ENCODE data around the gene L3MBTL4. TPM values are rescaled to one million over a fixed set of nuclear protein-coding genes. Genes with fewer than 3 reads are reported as not detected.

L3MBTL4 gene
- total RNA-seq, 1 donor from 2014 or later: 16.2 TPM

DNA sequence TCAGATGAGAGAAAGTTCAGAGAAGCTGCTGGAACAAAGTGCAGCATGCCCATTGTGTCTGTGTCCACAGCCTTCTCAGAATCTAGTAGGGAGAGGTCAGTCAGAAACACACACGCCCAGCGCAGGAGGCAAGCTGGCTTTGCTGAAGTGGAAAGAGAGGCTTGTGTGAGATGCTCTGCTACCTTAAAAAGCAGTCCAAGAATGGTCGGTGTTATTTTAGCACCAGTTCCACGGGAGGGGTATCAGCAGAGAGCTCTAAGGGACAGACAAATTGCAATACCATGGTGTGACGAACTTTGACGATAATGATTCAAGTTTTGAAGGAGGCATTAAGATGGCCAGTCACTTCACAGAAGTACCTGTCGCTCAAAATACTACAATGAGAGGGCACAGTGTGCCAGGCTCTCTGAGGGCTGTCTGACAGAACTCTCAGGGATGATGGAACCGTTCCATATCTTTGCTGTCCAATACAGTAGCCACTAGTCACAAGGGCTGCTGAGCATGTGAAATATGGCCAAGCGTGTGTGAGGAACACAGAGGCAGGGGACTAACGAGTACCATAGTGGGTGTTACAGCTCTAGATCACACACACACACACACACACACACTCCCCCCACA is 281.9 kb downstream of the L3MBTL4 start:
- no peaks in the 10 kb centered on the region for H3K9me3 ChIP-seq
- H3K4me1 ChIP-seq: no peaks in the 10 kb centered on the region
- no peak for DNase-seq
- ATAC-seq: no peak
- no peaks in the 10 kb centered on the region for H3K36me3 ChIP-seq
- TF ChIP-seq, protein P1, sequence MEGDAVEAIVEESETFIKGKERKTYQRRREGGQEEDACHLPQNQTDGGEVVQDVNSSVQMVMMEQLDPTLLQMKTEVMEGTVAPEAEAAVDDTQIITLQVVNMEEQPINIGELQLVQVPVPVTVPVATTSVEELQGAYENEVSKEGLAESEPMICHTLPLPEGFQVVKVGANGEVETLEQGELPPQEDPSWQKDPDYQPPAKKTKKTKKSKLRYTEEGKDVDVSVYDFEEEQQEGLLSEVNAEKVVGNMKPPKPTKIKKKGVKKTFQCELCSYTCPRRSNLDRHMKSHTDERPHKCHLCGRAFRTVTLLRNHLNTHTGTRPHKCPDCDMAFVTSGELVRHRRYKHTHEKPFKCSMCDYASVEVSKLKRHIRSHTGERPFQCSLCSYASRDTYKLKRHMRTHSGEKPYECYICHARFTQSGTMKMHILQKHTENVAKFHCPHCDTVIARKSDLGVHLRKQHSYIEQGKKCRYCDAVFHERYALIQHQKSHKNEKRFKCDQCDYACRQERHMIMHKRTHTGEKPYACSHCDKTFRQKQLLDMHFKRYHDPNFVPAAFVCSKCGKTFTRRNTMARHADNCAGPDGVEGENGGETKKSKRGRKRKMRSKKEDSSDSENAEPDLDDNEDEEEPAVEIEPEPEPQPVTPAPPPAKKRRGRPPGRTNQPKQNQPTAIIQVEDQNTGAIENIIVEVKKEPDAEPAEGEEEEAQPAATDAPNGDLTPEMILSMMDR (IDR thresholded peaks at IDR 0.05): no peak
- no peaks in the 10 kb centered on the region for H3K27me3 ChIP-seq
- intact Hi-C loops (cut with DNase I): no loop called here
- no peak overlapping the region for H3K27ac ChIP-seq
- H3K4me3 ChIP-seq: no peak overlapping the region

DNA sequence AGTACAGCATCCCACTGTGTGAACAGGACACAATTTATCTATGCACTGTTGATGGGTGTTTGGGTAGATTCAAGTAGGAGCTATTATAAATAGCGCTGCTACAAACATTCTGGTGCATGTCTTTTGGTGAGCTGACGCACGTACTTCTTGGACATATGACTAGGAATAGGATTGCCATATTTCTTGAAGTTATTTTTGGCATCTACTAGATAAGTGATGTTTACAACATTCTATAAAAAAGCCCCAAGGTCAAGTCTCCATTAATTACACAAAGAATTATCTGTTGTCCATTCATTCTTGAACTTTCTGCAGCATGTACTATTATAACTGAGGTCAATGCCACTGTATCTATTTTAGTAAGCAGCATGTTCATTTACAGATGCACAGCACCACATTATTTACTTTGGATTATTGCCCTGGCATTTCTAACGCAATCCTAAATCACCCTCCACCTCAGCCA is 293.9 kb downstream of the L3MBTL4 start:
- TF ChIP-seq, protein P1 (IDR thresholded peaks at IDR 0.05): no peak
- no peaks in the 10 kb centered on the region for H3K27me3 ChIP-seq
- DNase-seq: no peak
- ATAC-seq: peak; percentile 24
- no peaks in the 10 kb centered on the region for H3K9me3 ChIP-seq
- no peak overlapping the region for H3K4me3 ChIP-seq
- H3K36me3 ChIP-seq: no peaks in the 10 kb centered on the region
- no peak overlapping the region for H3K27ac ChIP-seq
- intact Hi-C loops (cut with DNase I): no loop called here
- no peaks in the 10 kb centered on the region for H3K4me1 ChIP-seq

DNA sequence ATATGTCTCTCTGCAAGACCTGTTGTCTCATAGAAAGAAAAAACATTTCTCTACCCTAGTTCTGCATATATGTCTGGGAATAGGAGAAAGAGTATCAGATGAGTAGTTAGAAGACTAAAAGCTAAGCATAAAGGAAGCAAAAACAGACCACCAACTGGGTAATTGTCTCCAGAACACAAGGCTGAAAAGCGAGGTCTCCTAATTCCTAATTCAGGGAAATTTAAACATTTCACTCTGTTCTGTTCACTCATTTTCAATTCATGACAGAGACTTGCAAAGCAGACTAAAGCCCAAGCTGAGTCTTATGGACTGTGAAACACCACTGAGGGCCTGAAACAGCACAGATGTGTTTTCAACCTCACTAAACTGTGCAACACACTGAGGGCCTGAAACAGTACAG is 294.9 kb downstream of the L3MBTL4 start:
- H3K4me1 ChIP-seq: no peaks in the 10 kb centered on the region
- ATAC-seq (no peak), DNase-seq (no peak)
- intact Hi-C loops (cut with DNase I): no loop called here
- TF ChIP-seq, protein P1 (IDR thresholded peaks at IDR 0.05): no peak
- H3K36me3 ChIP-seq: no peaks in the 10 kb centered on the region
- H3K4me3 ChIP-seq: no peak overlapping the region
- H3K27ac ChIP-seq: no peak overlapping the region
- no peaks in the 10 kb centered on the region for H3K9me3 ChIP-seq
- H3K27me3 ChIP-seq: no peaks in the 10 kb centered on the region

DNA sequence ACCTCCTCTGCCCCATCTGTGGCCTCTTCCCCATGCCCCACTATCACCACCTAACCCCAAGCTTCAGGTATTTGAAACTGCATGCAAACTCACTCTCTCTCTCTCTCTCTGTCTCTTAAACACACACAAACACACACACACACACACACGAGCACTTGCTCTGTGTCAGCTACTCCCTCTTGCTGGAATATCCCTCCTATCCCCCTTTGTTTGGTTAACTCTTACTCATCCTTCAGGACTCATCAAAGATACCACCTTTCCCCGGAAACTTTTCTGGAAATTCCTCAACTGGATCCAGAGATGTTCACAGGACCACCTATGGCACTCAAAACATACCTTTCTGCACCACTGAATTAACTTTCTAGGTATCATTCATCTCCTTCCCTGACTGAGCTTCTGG is 296.6 kb downstream of the L3MBTL4 start:
- TF ChIP-seq, protein P1 (IDR thresholded peaks at IDR 0.05): no peak
- Histone ChIP-seq H3K4me1 (no peaks in the 10 kb centered on the region), H3K4me3 (no peak overlapping the region), H3K9me3 (no peaks in the 10 kb centered on the region), H3K27ac (no peak overlapping the region), H3K36me3 (no peaks in the 10 kb centered on the region), H3K27me3 (no peaks in the 10 kb centered on the region)
- ATAC-seq (no peak), DNase-seq (no peak)
- intact Hi-C loops (cut with DNase I): no loop called here

DNA sequence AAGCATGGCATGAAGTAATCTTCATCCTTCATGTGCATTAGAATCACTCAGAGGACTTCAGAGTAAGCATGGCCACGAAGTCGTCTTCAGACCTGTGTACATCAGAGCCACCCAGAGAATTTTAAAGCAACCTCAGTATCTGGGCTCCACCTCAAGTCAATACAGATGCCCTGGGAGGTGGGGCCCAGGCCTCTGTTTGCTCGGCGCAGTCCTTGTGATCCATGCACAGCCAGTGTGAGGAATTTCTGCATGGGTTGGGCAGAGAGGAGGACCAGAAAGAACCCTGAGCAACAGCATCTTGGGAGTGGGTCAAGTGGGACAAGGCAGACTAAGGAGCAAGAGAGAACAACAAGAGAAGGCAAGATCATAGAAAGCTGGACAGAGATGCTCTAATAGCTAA is 299.0 kb downstream of the L3MBTL4 start:
- TF ChIP-seq, protein P1 (IDR thresholded peaks at IDR 0.05): no peak
- H3K27me3 ChIP-seq: no peaks in the 10 kb centered on the region

DNA sequence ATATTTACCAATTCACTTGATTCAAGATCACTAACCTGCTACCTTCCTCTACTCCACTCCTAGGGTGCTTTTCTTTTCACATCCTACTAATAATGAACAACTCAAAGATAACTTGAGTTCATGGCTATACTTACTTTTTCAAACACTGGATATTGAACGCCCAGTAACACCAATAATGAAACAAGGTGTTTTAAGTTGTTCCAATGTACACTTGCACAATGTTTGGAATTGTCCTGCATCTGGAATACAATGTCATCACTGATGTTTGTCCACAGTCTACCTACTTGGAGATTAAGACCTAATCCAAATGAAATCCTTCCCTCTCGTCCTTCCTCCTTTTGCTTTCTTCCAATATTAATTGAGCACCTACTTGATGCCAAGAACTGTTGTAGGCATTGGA is 301.1 kb downstream of the L3MBTL4 start:
- H3K4me1 ChIP-seq: no peaks in the 10 kb centered on the region
- no peaks in the 10 kb centered on the region for H3K36me3 ChIP-seq
- intact Hi-C loops (cut with DNase I): no loop called here
- no peak for DNase-seq
- H3K27ac ChIP-seq: no peak overlapping the region
- TF ChIP-seq, protein P1 (IDR thresholded peaks at IDR 0.05): no peak
- no peak for ATAC-seq
- no peaks in the 10 kb centered on the region for H3K27me3 ChIP-seq
- no peaks in the 10 kb centered on the region for H3K9me3 ChIP-seq
- no peak overlapping the region for H3K4me3 ChIP-seq

More for the DNA sequence above, 299.0 kb downstream of the L3MBTL4 start:
- intact Hi-C loops (cut with DNase I): no loop called here
- Histone ChIP-seq H3K36me3 (no peaks in the 10 kb centered on the region), H3K4me3 (no peak overlapping the region), H3K9me3 (no peaks in the 10 kb centered on the region), H3K4me1 (no peaks in the 10 kb centered on the region), H3K27ac (no peak overlapping the region)
- no peak for ATAC-seq
- DNase-seq: no peak
